K562 (cell line): ENCODE data around the gene PLGRKT. TPM values are rescaled to one million over a fixed set of nuclear protein-coding genes. Genes with fewer than 3 reads are reported as not detected.

Experiments used
- CTBP1 ChIP-seq: fragments of 450-650 bp; IDR thresholded peaks from 2 replicates; pipeline ENCODE4 v1.6.1; 2016; ENCODE audit warnings: borderline replicate concordance
- FOXK2 ChIP-seq, 2 experiments: fragments of 450-650 bp; IDR thresholded peaks in 1 of 2; conservative IDR thresholded peaks in 1 of 2; 2 replicates each; pipeline ENCODE4 v1.6.1; 2016; ENCODE audit warnings: low read depth in 2 of 2, mild to moderate bottlenecking in 1 of 2
- HMG20B ChIP-seq: fragments of 250-450 bp; sonication (Bioruptor Pico); IDR thresholded peaks from 2 replicates; pipeline ENCODE4 v1.5.0; 2021; ENCODE audit warnings: mild to moderate bottlenecking
- HOXB6 ChIP-seq: fragments of 250-450 bp; sonication (Bioruptor Pico); IDR thresholded peaks from 2 replicates; pipeline ENCODE4 v1.5.1; 2022; ENCODE audit warnings: mild to moderate bottlenecking, borderline replicate concordance
- IFI16 ChIP-seq: fragments of 250-450 bp; sonication (Bioruptor Pico); IDR thresholded peaks from 2 replicates; pipeline ENCODE4 v2.1.2; 2022; ENCODE audit warnings: mild to moderate bottlenecking, inconsistent platforms
- KAT2B ChIP-seq: IDR thresholded peaks from one replicate; pipeline ENCODE4 v1.6.1; 2012; ENCODE audit warnings: low read depth, mild to moderate bottlenecking, control low read depth, inconsistent platforms, low read length, moderate library complexity
- PHTF2 ChIP-seq: fragments of 250-450 bp; sonication (Bioruptor Pico); IDR thresholded peaks from 2 replicates; pipeline ENCODE4 v1.5.0; 2021; ENCODE audit warnings: mild to moderate bottlenecking
- POLR2B ChIP-seq: fragments of 450-650 bp; IDR thresholded peaks from 2 replicates; pipeline ENCODE4 v1.6.1; 2018; ENCODE audit warnings: low read depth; ENCODE audit not compliant: partially characterized antibody
- SMARCA4 ChIP-seq: fragments of 450-650 bp; IDR thresholded peaks from 2 replicates; pipeline ENCODE4 v1.6.1; 2016
- TAF9B ChIP-seq: fragments of 450-650 bp; IDR thresholded peaks from 2 replicates; pipeline ENCODE4 v1.6.1; 2018; ENCODE audit warnings: mild to moderate bottlenecking; ENCODE audit not compliant: partially characterized antibody
- TCF7 ChIP-seq: sonication (generic); IDR thresholded peaks from 2 replicates; pipeline ENCODE4 v1.6.1; 2016; ENCODE audit warnings: antibody characterized with exemption, borderline replicate concordance
- ZC3H4 ChIP-seq: sonication (generic); formaldehyde crosslinking; IDR thresholded peaks from 2 replicates; pipeline ENCODE4 v1.9.0; 2021; ENCODE audit warnings: missing genetic modification reagents, borderline replicate concordance
- ZZZ3 ChIP-seq: fragments of 450-650 bp; IDR thresholded peaks from 2 replicates; pipeline ENCODE4 v1.6.1; 2016; ENCODE audit warnings: antibody characterized with exemption, mild to moderate bottlenecking, moderate library complexity
- polyA plus RNA-seq, 8 experiments: library from polyadenylated mRNA; depleted of rRNA in 4 of 8; stranded (reverse) in 5 of 8; unstranded in 3 of 8; fragments of >200 nt; fragmentation: Nextera tagmentation in 2 of 8; fragmentation: Illumina TruSeq in 1 of 8; extraction: Ambion mirVana in 2 of 8; extraction: Trizol in 1 of 8; gene quantifications; 2 replicates each; pipeline versions ENCODE4 v1.2.1 to v1.2.3, GENCODE V29; 2011 to 2014; ENCODE audit warnings: inconsistent platforms in 1 of 8, missing spikeins in 1 of 8
- total RNA-seq, 7 experiments: library from RNA; depleted of rRNA in 6 of 7; stranded (reverse); fragments of >200 nt in 6 of 7; fragmentation: Illumina TruSeq in 2 of 7; extraction: Trizol in 2 of 7; gene quantifications; 2 replicates each; pipeline versions ENCODE4 v1.2.1 to v1.2.3, GENCODE V29; 2011 to 2021; ENCODE audit warnings: low replicate concordance in 1 of 7
- TF ChIP-seq, protein P1 (sequence below), 3 experiments: IDR thresholded peaks in 2 of 3; conservative IDR thresholded peaks in 1 of 3; 2 replicates each; pipeline ENCODE4 v1.5.1; 2011 to 2012; ENCODE audit warnings: low read length in 3 of 3, mild to moderate bottlenecking in 3 of 3, control low read depth in 2 of 3, improper control_type of control experiment in 1 of 3, inconsistent platforms in 1 of 3, low read depth in 1 of 3, mixed read lengths in 1 of 3, moderate library complexity in 1 of 3; ENCODE audit not compliant: insufficient read depth in 2 of 3
- TF ChIP-seq, protein P2 (sequence below): fragments of 450-650 bp; IDR thresholded peaks from 2 replicates; pipeline ENCODE4 v1.7.0; 2016; ENCODE audit warnings: borderline replicate concordance
- TF ChIP-seq, protein P3 (sequence below): fragments of 450-650 bp; IDR thresholded peaks from 2 replicates; pipeline ENCODE4 v1.6.1; 2017; ENCODE audit warnings: antibody characterized with exemption

The PLGRKT gene
- total and polyA plus RNA-seq, 9 of the 15 experiments (the other 6 are each of a cell fraction or from before 2014, with no cell fraction given): 4.7 to 13.8 (median 6.5) TPM

DNA sequence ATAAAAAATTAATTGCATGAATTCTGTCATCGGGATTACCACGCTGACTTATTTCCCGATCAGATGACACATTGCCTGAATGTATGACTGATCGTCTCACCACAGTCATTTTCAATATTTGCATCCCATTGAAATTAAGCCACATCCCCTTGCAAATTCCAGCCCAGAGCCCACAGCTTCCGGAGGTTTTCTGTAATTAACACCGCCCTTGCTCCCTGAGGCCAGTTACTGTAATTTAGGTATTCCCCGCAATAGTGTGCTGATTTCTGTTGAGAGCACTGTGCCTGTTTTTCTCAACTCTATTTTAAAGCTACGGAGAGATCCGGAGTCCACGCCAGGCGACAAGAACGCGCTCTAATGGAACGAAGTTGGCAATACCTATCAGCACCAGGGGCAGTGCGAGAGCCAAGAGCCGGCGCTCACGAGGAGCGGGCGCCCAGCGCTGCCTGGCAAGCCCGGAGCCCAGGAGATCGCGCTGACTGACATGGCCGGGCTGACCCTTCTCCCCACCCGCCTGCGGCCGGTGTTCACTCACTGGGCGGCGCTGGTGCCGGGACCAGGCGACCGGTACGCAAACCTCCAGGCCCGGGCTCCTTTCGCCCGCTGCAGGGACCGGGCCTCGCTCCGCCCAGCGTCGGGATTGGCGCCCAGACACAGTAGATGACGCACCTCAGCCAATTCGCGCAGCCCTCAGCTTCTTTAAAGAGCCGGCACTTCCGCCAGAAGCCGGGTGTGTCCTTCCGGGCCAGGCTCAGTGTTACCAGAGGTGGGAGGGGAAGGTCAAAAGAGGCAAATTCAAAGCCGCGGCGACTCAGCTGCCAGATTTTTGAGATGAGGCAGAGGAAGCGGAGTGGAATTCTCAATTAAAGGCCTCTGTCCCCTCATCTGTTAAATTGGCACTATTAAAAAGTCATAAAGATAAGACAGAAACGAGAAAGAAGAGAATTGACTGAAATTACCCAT is at the start of gene PLGRKT (continued):
- TF ChIP-seq, protein P1, sequence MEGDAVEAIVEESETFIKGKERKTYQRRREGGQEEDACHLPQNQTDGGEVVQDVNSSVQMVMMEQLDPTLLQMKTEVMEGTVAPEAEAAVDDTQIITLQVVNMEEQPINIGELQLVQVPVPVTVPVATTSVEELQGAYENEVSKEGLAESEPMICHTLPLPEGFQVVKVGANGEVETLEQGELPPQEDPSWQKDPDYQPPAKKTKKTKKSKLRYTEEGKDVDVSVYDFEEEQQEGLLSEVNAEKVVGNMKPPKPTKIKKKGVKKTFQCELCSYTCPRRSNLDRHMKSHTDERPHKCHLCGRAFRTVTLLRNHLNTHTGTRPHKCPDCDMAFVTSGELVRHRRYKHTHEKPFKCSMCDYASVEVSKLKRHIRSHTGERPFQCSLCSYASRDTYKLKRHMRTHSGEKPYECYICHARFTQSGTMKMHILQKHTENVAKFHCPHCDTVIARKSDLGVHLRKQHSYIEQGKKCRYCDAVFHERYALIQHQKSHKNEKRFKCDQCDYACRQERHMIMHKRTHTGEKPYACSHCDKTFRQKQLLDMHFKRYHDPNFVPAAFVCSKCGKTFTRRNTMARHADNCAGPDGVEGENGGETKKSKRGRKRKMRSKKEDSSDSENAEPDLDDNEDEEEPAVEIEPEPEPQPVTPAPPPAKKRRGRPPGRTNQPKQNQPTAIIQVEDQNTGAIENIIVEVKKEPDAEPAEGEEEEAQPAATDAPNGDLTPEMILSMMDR (IDR thresholded peaks at IDR 0.05 in 2 of 3, conservative IDR thresholded peaks at IDR 0.05 in 1 of 3; ENCODE audit: insufficient read depth in 2 of 3, low read depth in 1 of 3, low read length in 3 of 3): 0 out of 6 replicates have a peak, but pooled peaks of 1 of the 3 experiments have one; percentile 6
- TF ChIP-seq, protein P2, sequence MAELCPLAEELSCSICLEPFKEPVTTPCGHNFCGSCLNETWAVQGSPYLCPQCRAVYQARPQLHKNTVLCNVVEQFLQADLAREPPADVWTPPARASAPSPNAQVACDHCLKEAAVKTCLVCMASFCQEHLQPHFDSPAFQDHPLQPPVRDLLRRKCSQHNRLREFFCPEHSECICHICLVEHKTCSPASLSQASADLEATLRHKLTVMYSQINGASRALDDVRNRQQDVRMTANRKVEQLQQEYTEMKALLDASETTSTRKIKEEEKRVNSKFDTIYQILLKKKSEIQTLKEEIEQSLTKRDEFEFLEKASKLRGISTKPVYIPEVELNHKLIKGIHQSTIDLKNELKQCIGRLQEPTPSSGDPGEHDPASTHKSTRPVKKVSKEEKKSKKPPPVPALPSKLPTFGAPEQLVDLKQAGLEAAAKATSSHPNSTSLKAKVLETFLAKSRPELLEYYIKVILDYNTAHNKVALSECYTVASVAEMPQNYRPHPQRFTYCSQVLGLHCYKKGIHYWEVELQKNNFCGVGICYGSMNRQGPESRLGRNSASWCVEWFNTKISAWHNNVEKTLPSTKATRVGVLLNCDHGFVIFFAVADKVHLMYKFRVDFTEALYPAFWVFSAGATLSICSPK: no peak
- TF ChIP-seq HMG20B (CRISPR knock-in tag) (no peak), TCF7 (no peak), ZC3H4 (CRISPR knock-in tag) (no peak), POLR2B (peak; percentile 55), PHTF2 (CRISPR knock-in tag) (no peak), FOXK2 (conservative IDR thresholded peaks at IDR 0.05 in 1 of 2, IDR thresholded peaks at IDR 0.05 in 1 of 2; ENCODE audit: low read depth in 2 of 2) (no peak), SMARCA4 (no peak), TAF9B (peak; percentile 13), ZZZ3 (no peak), IFI16 (CRISPR knock-in tag) (no peak), CTBP1 (0 out of 2 replicates have a peak, but pooled peaks have one; percentile 18), KAT2B (no peak), HOXB6 (no peak)
- TF ChIP-seq, protein P3, sequence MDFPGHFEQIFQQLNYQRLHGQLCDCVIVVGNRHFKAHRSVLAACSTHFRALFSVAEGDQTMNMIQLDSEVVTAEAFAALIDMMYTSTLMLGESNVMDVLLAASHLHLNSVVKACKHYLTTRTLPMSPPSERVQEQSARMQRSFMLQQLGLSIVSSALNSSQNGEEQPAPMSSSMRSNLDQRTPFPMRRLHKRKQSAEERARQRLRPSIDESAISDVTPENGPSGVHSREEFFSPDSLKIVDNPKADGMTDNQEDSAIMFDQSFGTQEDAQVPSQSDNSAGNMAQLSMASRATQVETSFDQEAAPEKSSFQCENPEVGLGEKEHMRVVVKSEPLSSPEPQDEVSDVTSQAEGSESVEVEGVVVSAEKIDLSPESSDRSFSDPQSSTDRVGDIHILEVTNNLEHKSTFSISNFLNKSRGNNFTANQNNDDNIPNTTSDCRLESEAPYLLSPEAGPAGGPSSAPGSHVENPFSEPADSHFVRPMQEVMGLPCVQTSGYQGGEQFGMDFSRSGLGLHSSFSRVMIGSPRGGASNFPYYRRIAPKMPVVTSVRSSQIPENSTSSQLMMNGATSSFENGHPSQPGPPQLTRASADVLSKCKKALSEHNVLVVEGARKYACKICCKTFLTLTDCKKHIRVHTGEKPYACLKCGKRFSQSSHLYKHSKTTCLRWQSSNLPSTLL: no peak
